ENCODE results near the gene GATA5.

DNA sequence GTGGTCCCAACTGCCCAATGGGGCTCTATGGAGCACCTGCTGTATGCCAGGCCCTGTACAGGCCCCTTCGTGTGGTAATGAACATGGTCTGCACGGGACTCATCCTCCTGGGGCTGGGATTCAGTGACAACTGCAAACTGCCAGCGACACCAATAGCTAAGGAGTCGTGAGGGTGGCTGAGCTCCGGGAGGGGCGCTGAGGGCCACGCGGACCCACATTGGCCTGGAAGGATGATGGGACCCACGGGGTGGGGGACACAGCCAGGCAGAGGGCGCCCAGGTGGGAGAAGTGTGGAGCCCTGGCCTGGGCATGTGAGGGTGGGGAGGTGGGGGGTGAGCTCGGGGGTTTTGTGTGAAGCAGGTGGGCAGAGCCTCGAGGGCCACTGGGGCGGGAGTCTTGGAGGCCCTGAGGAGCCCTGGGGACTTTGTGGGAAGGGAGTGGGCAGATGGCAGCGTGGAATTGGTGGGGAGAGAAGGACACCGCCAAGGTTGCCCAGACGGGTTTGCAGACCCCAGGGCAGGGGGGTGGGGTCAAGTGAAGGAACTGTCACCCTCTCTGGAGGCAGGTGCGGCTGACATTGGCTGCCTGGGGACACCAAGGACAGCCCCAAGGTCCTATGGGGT, 22.5 kb downstream of the GATA5 start:
- TF ChIP-seq, protein P1, sequence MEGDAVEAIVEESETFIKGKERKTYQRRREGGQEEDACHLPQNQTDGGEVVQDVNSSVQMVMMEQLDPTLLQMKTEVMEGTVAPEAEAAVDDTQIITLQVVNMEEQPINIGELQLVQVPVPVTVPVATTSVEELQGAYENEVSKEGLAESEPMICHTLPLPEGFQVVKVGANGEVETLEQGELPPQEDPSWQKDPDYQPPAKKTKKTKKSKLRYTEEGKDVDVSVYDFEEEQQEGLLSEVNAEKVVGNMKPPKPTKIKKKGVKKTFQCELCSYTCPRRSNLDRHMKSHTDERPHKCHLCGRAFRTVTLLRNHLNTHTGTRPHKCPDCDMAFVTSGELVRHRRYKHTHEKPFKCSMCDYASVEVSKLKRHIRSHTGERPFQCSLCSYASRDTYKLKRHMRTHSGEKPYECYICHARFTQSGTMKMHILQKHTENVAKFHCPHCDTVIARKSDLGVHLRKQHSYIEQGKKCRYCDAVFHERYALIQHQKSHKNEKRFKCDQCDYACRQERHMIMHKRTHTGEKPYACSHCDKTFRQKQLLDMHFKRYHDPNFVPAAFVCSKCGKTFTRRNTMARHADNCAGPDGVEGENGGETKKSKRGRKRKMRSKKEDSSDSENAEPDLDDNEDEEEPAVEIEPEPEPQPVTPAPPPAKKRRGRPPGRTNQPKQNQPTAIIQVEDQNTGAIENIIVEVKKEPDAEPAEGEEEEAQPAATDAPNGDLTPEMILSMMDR (conservative IDR thresholded peaks at IDR 0.05; ENCODE audit: low read depth, low read length): no peak
- TF ChIP-seq EZH2 (IDR thresholded peaks at IDR 0.05; ENCODE audit: low read length, unreplicated experiment) (no peak), EZH2phosphoT487 (IDR thresholded peaks at IDR 0.05; ENCODE audit: borderline replicate concordance, low read length) (no peak)
